GM19043 (cell line): ENCODE measurements around the gene BICD1.

Source experiments
- ATAC-seq: cut with Tn5 transposase; IDR thresholded peaks from one replicate; pipeline ENCODE4 v1.9.1; 2021; ENCODE audit warnings: low read depth; ENCODE audit not compliant: unreplicated experiment

Gene BICD1

GRCh38 chr12:32100888-32101287, 5.8 kb upstream of the BICD1 start:
- ATAC-seq, result no peak

- ATAC-seq, result no peak
Observed at GRCh38 chr12:32102234-32102633, 4.4 kb upstream of the BICD1 start.

- ATAC-seq, result no peak
Observed at GRCh38 chr12:32104572-32105355, 1.9 kb upstream of the BICD1 start.

- ATAC-seq, result no peak
Observed at GRCh38 chr12:32105986-32106516, 596 bp upstream of the BICD1 start.

DNA sequence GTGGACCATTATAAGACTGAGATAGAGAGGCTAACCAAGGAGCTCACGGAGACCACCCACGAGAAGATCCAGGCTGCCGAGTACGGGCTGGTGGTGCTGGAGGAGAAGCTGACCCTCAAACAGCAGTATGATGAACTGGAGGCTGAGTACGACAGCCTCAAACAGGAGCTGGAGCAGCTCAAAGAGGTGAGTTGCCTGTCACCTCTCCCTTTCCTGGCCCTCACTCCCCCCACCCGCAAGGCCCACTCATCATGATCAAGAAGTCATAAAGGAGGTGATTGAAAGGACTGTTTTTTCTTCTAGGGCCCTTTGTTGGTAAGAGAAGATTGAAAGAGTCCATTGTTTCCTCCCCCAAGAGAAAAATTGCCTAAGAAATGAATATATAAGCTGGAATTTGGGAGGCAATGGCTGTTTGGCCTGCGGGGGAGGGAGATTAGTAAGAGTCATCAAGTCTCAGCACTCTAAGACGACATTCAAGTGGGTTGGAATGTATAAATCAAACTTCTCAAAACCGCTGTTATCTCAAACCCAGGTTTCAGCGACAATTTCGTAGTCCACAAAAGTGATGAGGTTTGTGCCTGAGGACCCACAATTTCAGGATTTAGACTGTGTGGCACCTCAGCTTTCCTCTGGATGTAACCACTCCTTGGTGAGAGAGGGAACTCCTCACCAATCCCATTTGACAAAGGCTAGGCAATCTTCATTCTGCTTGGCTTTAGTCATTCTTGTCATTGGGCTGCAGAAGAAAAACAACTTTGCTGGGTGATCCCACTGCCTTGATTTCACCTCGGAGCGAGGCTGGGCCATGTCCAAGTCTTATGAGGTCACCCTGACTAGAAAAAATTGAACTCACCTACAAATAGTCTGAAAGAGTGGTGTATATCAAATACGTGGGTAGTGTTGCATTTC, 966 bp downstream of the BICD1 start:
- peak; percentile 5 for ATAC-seq

GRCh38 chr12:32108787-32109186, 2.1 kb downstream of the BICD1 start:
- ATAC-seq, result no peak

GRCh38 chr12:32110417-32110816, 3.8 kb downstream of the BICD1 start:
- no peak for ATAC-seq

DNA sequence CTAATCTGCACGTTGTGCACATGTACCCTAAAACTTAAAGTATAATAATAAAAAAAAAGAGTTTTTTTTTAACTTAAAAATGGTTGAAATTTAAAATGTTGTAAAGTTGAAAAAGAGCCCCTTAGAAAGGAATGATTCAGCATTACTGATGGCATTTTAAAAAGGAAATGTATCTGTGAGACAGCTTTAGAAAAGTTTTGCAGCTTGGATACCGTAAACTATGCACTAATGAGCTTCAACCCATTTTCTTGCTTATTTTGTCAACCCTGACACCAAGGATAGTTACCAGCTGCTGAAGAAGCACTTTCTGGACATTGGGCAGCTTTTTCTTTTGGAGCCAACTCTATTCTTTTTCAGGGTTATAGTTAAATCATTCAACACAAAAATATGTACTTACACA, 4.3 kb downstream of the BICD1 start:
- ATAC-seq, result no peak

- ATAC-seq, result no peak
Observed at GRCh38 chr12:32115404-32116104, 8.9 kb downstream of the BICD1 start.

- no peak for ATAC-seq
Observed at GRCh38 chr12:32116897-32117296, 10.2 kb downstream of the BICD1 start.

DNA sequence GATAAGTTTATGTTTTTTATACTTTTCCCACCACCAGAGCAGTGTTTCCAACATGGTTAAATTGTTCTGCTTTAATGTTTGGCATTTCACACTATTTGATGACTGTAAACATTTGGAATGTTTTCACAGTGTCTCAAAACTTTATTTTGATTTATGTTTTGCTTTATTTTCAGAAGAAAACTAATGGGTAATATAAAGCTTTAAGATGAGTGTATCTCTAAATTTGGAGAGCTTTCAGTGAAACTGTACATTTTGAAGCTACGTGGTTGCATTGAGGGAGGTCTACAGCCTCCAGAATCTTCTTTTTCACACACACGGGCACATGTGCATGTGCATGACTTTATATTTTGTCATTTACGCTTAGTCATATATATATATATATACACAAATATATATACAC, 10.7 kb downstream of the BICD1 start:
- ATAC-seq, result no peak

GRCh38 chr12:32118806-32119205, 12.2 kb downstream of the BICD1 start:
- no peak for ATAC-seq

- peak; percentile 80 for ATAC-seq
Observed at GRCh38 chr12:32120419-32120818, 13.8 kb downstream of the BICD1 start.

DNA sequence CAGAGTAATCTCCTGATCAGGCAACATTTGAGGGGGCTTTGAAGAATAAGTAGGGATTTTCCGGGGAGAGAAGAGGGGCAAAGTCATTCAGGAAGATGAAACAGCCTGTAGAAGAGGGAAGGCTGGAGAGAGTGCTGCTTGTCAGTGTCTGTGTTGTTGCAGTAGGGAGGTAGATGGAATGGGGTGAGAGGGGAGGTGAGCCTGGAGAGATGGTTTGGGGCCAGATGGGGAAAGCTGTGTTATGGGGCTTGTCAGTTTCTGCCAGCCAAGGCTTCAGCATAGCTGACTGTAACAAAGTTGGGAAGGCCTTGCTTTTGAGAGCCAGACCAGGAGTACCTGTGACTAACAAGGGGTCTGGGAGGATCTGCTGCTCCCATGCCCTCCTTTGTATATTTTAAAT, 18.0 kb downstream of the BICD1 start:
- no peak for ATAC-seq

DNA sequence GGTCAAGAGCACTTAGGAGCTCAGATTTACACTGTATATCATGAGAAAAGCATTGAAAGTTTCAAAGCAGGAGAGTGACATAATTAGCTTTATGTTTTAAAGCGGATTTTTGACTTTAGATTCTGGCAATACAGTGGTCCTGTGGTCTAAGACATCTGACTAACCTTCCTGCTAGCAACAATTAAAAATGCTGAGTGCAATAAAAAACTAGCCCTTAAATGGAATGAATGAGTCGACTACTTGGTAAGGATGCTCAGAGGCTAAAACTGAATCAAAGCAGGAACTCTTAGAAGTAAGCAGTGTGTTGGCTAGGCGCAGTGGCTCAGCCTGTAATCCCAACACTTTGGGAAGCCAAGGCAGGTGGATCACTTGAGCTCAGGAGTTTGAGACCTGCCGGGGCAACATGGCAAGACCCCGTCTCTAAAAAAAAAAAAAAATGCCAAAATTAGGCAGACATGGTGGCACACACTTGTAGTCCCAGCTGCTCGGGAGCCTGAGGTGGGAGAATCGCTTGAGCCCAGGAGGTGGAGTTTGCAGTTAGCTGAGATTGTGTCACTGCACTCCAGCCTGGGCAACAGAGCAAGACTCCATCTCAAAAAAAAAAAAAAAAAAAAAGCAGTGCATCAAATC, 18.9 kb downstream of the BICD1 start:
- no peak for ATAC-seq

DNA sequence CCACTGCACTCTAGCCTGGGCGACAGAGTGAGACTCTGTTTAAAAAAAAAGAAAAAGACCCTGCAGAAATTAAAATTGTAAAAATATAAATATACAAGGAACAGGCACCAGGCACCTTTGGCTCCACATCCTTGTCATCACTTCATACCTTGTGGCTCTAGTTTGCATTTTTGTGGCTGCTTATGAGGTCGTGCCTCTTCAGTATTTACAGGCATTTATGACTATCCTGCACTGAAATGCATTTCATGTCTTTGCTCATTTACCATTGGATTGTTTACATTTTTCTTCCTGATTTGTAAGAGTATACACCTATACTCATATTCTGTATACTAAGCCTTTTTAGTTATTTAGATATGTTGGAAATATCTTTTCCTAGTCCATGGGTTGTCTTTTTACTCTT, 20.1 kb downstream of the BICD1 start:
- ATAC-seq, result no peak

- no peak for ATAC-seq
Observed at GRCh38 chr12:32131666-32132065, 25.0 kb downstream of the BICD1 start.

DNA sequence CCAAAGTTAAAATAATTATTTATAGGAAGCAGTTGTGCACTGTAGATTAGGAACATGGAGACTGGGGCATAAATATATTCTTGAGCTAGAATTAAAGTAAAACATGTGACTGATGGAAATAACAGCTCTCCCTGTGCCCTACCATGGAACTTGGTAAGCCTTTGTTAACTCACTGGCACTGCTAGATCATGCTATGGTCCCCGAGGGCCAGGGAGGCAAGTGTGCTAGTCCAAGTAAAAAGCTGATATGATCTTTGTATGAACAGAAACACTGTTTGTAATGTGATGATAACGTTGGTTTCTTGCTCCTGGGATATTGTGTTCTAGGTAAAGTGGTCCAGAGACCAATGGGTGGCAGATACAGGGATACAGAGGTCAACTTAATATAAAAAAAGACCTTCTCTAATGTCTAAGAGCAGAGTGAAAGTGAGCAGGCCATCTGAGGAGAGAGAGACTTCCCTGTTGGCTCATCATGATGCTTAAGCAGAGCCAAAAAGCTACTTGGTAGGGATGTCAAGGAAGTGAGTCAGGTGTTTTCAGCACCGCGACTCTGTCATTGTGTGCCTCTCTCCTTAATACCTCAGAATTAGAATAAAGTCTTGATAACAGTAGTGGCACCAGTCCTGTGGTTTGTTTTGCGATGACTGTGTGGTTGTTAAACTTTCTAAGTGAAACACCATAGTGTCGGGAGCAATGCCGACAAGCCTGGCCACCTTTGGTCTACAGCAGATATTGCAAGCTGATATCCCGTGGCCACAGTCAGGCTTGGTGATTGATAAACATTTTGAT, 27.6 kb downstream of the BICD1 start:
- ATAC-seq, result peak; percentile 41

DNA sequence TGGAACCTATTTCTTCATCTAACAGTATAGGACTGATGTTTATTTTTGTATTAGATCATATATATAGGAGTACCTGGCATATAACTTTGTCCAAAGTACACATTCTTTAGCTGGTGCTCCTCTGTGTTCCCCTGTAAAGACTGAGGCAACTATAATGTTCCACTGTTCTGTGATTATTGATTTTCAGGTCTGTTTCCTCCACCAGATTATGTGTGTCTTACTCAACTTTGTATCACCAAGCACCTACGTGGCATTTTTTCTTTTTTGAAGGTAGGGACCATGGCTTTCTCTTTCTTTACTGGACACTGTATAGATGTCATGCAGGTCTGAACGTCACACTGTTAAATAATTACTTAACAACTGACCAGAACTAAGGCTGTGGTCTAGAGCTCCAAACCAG, 29.3 kb downstream of the BICD1 start:
- ATAC-seq, result no peak

DNA sequence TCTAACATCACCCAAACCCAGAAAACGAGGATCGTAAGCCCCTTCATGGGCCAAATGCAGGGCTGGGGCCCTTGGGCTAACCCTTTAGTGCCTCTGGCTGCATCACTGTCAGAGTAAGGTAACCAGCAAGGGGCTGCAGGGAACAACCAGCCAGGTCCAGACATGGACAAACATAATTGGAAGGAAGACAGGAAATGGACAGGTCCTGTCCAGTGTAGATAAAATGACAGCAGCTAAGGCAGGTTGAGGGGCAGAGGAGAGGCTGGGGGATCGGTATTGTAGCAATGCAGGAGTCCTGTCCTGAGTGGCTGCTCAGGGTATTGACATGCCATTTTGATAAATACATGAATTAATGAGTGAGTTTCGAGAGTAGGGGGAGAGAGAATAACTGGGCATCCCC, 29.8 kb downstream of the BICD1 start:
- no peak for ATAC-seq
